ENCODE data around the gene PRKG1.

DNA sequence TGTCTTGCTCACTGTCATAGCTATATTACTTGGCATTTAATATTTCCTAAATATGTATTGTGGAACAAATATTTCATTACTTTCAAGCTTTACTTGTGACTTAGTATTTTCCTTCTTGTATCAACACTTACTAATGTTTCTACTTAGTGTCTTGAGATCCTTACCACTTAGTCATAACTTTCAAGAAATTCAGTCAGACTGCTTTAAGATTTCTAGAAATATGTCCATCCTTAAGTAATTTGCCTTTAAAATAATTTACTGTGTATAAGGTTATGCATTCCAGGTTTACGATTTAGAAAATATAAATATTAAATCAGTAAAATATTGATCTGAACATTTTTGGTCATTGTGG is 712.4 kb downstream of the PRKG1 start:
- TF ChIP-seq, protein P1, sequence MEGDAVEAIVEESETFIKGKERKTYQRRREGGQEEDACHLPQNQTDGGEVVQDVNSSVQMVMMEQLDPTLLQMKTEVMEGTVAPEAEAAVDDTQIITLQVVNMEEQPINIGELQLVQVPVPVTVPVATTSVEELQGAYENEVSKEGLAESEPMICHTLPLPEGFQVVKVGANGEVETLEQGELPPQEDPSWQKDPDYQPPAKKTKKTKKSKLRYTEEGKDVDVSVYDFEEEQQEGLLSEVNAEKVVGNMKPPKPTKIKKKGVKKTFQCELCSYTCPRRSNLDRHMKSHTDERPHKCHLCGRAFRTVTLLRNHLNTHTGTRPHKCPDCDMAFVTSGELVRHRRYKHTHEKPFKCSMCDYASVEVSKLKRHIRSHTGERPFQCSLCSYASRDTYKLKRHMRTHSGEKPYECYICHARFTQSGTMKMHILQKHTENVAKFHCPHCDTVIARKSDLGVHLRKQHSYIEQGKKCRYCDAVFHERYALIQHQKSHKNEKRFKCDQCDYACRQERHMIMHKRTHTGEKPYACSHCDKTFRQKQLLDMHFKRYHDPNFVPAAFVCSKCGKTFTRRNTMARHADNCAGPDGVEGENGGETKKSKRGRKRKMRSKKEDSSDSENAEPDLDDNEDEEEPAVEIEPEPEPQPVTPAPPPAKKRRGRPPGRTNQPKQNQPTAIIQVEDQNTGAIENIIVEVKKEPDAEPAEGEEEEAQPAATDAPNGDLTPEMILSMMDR (IDR thresholded peaks at IDR 0.05; ENCODE audit: low read depth, low read length) = no peak
- no peak for TF ChIP-seq EZH2phosphoT487 (IDR thresholded peaks at IDR 0.05; ENCODE audit: low read depth)

Measured in OCI-LY3 (cell line).